ENCODE results near the gene ZBTB22.
"Not testable (repeated sequence)": the region's sequence is repeated elsewhere in the genome, so short reads cannot be mapped to it uniquely, and the experiment has no call there.

The ZBTB22 gene, protein sequence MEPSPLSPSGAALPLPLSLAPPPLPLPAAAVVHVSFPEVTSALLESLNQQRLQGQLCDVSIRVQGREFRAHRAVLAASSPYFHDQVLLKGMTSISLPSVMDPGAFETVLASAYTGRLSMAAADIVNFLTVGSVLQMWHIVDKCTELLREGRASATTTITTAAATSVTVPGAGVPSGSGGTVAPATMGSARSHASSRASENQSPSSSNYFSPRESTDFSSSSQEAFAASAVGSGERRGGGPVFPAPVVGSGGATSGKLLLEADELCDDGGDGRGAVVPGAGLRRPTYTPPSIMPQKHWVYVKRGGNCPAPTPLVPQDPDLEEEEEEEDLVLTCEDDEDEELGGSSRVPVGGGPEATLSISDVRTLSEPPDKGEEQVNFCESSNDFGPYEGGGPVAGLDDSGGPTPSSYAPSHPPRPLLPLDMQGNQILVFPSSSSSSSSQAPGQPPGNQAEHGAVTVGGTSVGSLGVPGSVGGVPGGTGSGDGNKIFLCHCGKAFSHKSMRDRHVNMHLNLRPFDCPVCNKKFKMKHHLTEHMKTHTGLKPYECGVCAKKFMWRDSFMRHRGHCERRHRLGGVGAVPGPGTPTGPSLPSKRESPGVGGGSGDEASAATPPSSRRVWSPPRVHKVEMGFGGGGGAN

DNA sequence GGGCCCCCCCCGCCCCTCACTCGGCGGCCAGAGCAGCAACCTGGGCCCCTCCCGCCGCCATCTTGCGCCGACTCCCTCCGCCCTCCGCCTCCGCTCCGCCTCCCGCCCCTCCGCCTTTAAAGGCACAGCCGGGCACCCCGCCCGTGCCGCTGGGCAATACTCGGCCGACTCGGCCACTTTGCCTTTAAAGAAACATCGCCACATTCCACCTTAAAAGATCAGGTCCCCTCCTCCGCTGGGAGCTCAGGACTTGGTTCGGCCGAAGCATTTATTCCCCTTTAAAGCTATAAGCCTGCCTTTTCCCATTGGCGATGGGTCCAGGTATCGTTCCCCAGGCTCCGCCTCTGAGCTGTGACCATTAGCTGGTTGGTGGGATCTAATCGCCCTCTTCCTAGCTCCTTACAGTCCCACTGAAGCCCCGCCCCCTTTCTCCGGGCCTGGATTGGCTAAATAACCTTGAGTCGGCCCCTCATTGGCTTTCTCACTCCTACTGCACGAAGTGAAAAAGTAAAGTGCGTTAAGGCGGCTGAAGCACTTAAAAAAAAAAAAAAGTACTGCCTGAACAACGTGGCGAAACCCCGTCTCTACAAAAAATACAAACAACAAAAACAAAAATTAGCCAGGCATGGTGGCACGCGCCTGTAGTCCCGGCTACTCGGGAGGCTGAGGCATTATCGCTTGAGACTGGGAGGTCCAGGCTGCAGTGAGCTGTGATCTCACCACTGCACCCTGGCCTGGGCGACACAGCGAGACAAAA lies at the start of gene ZBTB22:
TSS of gene ZBTB22 (minus strand) at position 76 of the 757 bp plus-strand sequence. CDS start 828 bp downstream, outside the sequence.
- DNase-seq = peak; percentile 97

DNA sequence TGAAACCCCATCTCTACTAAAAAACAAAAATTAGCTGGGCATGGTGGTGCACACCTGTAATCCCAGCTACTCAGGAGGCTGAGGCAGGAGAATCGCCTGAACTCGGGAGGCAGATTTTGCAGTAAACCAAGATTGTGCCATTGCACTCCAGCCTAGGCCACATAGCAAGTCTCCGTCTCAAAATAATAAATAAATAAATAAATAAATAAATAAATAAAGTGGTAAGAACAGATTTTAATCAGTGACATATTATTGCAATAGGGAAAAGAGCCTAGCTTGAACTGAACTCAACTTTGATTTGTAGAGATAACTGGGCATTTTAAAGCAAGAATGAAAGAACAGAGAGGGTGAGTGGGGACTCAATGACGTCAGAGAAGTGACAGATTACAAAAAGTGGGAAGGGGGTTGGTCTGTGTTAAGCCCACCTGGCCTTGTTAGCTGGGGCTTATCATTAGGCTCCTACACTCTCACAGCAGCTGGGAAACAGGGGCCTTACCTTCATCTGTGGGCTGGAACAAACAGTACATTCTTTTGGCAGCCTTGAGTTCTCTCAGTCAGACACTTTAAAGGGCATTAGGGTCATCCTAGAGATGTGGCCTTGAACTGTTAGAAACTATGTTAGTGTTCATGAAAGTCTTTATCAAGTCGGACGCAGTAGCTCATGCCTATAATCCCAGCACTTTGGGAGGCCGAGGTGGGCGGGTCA lies 49.6 kb upstream of the ZBTB22 start:
- no peak for DNase-seq

DNA sequence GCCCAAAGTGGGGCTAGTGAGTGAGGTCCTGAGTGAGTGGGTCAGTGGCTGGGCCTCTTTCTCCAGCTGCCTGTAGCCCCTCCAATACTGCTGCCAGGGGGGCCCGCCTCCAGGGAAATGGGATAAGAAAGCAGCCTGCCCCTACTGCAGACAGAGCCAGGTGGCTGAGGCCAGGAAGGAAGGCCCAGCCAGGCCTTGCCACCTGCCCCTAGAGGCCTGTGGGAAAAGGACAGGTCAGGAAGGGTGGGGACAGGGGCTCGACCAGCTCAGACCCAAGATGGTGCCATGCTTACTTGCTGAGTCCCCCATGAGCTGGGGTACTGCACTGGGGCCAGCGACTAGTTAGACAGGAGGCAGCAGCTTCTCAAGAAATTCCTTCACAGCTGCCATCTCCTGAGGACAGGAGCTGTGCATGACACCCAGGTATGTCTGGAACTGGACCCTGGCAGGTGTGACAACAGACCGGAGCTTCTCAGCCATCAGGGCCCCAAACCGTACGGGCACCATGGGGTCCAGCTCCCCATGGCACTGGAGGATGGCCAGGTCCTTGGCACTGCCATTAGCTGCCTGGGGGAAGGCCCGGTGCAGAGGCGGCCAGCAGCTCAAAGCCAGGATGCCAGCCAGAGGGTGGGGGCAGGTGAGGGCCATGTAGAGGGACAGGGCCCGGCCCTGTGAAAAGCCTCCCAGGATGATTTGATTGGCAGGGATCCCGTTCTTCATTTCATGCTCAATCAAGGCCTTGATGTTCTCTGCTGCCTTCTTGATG lies 47.8 kb upstream of the ZBTB22 start:
- DNase-seq = not testable (repeated sequence)

DNA sequence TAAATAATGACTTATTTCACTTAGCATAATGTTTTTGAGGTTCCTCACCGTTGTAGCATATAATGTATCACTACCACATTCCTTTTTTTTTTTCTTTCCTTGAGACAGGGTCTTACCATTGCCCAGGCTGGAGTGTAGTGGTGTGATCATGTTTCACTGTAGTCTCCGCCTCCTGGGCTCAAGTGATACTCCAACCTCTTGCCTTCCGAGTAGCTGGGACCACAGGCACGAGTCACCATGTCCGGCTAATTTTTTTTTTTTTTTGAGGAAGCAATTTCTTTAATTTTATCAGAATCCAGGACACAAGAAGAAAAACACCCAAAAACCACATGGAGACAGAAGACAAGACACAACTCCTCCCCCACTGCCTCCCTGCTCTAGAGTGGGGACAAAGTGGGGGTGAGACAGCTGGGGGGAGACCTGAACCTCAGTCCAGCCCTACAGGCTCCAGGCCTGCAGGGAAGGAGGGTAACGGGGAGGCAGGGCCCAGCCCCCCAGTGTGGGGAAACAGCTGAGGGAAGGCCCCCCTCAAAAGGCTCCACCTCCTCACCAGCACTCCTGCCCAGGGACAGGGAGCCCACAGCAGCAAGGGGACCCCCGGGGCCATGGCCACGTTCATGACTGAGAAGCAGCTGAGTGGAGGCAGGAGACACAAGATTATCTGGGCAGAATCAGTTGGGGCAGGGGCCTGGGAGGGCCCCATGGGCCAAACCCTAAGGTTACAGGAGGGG lies 47.1 kb upstream of the ZBTB22 start:
- not testable (repeated sequence) for DNase-seq

DNA sequence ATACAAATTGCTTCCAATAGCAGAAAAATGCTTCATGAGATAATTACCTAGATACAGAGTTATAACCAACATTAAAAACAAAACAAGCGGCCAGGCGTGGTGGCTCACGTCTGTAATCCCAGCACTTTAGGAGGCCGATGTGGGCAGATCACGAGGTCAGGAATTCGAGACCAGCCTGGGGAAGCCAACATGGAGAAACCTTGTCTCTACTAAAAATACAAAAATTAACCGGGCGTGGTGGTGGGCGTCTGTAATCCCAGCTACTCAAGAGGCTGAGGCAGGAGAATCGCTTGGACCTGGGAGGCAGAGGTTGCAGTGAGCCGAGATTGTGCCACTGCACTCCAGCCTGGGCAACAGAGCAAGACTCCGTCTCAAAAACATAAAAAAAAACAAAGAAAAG lies 45.9 kb upstream of the ZBTB22 start:
- not testable (repeated sequence) for DNase-seq

DNA sequence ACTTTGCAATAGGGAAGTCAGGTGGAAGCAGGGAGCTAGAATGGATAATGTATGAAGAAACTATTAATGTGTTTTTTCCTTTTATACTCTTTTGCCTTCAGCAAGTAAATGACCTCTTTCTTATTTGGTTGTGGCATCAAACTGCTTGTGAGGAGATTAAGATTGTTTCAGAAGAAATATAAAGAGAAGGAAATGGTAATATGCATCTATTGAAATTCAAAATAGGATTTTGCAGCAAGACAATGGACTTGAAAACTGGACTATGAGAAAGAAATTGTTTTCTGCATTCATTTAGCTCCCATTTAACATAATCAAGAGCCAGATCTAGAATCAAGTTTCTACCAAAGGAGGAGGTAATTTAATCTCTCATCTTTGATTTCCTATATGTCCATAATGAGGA lies 41.8 kb upstream of the ZBTB22 start:
- DNase-seq = no peak

DNA sequence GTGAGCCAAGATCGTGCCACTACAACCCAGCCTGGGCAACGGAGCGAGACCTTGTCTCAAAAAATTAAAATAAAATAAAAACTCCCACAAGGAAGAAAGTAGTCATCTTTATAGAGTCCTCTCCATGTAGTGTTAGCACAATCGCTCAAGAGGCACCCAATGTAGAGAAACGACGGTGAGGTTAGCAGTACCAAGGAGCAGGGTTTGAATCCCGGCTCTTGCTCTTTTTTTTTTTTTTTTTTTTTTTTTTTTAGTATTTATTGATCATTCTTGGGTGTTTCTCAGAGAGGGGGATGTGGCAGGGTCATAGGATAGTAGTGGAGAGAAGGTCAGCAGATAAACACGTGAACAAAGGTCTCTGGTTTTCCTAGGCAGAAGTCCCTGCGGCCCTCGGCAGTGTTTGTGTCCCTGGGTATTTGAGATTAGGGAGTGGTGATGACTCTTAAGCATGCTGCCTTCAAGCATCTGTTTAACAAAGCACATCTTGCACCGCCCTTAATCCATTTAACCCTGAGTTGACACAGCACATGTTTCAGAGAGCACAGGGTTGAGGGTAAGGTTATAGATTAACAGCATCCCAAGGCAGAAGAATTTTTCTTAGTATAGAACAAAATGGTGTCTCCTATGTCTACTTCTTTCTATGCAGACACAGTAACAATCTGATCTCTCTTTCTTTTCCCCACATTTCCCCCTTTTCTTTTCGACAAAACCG lies 39.8 kb upstream of the ZBTB22 start:
- not testable (repeated sequence) for DNase-seq

DNA sequence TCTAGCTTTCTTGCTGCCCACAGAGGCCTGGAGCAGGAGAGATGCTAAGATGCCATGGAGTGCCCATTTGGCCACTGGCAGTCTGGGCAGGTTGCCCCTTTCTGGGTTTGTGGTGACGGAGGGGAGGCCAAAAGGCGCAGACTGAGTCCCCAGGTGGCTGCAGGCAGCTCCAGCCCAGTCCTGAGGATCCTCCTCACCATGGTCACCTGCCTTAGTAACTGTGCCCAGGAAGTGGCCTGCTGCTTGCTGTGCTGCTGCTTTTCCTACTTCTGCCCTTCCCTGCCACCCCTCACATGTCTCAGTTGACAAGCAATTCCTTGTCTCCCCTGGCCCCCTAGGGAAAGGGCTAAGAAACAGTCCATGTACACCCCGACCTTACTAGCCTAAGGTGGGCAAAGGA lies 38.8 kb upstream of the ZBTB22 start:
- DNase-seq = no peak

DNA sequence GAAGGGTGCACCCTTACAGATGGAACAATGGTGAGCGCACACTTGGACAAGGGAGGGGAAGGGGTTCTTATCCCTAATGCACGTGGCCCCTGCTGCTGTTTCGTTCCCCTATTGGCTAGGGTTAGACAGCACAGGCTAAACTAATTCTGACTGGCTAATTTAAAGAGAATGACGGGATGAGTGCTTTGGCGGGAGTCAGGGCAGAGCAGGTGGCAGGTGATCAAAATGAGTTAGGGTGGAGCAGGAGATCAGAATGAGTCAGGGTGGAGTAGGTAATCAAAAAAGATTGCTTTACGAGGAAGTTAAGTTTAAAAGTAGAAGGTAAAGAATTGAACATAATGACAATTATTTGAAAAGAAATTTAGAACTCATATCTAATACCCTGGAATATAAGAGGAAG lies 38.3 kb upstream of the ZBTB22 start:
- DNase-seq = not testable (repeated sequence)

DNA sequence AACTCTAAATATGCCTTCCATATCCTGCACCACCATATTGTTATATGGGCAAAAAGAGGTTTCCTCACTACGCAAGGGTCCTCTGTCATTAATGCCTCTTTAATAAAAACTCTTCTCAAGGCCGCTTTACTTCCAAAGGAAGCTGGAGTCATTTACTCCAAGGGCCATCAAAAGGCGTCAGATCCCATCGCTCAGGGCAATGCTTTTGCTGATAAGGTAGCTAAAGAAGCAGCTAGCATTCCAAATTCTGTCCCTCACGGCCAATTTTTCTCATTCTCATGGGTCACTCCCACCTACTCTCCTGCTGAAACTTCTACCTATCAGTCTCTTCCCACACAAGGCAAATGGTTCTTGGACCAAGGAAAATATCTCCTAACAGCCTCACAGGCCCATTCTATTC lies 30.3 kb upstream of the ZBTB22 start:
- no peak for DNase-seq

DNA sequence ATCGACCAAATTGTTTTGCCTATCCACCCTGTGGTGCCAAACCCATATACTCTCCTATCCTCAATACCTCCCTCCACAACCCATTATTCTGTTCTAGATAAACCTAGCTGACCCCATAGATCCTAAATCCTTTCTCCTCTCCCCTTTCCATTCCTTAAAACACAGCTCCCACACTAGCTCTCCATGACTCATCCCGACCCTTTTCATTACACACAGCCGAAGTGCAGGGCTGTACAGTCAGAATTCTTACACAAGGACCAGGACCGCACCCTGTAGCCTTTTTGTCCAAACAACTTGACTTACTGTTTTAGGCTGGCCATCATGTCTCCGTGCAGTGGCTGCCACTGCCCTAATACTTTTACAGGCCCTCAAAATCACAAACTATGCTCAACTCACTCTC lies 29.4 kb upstream of the ZBTB22 start:
- DNase-seq = not testable (repeated sequence)

DNA sequence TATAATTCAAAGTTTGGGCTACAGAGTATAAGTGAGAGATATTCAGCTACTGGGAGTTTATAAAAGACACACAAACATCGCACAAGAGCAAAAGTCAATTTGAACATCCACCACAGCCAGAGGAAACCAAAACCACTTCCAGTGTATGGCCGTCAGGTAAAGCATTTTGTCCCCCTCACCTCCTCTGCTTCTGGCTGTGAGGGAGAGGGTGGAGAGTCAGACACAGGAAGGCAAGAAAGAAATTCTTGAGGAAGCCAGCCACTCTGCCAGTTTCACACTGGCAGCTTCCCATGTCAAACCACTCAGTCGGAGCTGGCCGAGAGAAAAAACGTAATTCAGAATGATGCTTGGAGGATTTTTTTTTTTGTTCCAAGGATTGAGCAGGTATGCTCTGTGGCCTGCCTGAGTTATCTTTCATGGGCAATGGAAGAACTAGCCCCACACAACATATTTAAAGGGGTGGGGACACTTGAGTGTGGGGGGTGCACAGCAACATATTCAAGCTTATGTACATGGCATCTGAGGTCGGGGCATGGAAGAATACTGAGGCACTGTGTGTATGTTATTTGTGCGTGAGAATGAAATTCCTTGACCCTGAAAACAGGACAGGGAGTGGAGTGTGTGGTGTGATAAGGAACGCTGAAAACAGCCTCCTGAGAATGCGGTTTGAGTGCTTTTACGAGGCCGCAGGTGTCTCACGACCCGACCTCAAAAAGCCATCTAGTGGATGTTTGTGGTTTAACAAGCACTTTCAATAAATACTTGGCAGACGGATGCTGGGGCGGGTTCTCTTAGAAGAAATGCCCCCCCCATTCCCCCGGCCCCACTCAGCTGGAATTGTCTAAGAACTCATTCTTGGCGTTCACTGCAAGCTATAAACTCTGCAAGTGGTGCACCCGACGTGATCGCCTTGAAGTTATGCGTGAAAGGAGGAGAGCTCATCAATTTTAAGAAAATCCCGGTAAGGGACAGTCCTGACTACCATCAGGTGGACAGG lies 27.5 kb upstream of the ZBTB22 start:
- peak; percentile 43 for DNase-seq

DNA sequence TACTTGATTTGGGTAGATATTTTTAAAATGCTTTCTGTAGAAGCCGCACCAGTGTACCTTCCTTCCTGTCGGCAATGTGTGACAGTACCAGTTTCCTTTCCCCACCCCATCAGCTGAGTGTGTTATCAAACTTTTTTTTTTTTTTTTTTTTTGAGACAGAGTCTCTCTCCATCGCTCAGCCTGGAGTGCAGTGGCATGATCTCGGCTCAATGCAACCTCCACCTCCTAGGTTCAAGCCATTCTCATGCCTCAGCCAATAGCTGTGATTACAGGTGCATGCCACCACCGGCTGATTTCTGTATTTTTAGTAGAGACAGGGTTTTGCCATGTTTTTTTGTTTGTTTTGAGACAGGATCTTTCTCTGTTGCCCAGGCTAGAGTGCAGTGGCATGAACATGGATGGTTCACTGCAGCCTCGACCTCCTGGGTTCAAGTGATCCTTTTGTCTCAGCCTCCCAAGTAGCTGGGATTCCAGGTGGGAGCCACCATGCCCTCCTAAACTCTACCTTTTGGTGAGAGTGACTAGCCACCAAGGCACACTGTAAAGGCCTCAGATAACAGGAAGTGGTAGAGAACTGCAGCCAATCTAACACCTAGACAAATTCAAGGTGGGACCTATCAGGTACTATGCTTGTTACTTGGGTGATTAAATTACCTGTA lies 26.5 kb upstream of the ZBTB22 start:
- DNase-seq = no peak

DNA sequence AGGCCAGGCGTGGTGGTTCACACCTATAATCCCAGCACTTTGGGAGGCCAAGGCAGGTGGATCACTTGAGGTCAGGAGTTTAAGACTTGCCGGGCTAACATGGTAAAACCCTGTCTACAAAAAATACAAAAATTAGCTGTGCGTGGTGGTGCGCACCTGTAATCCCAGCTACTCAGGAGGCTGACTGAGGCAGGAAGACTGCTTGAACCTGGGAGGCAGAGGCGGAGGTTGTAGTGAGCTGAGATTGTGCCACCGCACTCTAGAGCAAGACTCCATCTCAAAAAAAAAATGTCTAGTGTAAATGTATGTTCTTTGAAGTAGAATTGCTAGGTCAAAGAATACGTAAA lies 26.0 kb upstream of the ZBTB22 start:
- not testable (repeated sequence) for DNase-seq

DNA sequence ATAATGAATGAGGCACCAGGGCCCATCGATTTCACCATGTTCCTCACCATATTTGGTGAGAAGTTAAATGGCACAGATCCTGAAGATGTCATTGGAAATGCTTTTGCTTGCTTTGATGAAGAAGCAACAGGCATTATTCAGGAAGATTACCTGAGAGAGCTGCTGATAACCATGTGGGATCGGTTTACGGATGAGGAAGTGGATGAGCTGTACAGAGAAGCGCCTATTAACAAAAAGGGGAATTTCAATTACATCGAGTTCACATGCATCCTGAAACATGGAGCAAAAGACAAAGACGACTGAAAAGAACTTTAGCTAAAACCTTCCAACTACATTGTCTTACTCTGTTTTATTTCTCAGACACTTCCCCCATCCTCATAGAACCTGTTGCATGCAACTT lies 21.6 kb upstream of the ZBTB22 start:
- no peak for DNase-seq

DNA sequence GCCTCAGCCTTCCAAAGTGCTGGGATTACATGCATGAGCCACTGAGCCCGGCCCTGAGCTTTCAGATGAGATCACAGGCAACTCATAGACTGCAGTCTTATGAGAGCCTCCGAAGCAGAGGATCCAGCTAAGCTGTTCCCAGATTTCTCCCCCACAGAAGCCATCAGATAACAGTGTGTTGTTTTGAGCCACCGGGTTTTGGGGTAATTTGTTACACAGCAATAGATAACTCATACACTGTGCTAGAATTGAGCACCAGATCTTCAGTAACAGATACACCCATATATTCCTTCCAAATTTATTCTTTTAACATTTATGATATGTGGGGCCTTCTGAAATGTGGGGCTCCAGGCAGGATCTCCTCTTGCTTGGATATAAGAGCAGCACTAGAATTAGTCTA lies 19.0 kb upstream of the ZBTB22 start:
- DNase-seq = no peak

DNA sequence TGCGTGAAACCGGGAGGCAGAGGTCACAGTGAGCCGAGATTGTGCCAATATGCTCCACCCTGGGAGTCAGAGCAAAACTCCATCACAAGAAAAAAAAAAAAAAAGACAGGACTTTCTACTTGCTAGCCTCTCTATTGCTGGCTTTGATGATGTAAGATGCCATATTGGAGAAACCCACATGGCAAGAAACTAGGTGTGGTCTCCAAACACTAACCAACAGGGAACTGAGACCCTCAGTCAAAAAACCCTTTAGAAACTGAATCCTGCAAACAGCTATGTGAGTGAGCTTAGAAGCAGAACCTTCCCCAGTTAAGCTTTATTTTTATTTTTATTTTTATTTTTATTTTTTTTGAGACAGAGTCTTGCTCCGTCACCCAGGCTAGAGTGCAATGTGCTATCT lies 18.4 kb upstream of the ZBTB22 start:
- no peak for DNase-seq

DNA sequence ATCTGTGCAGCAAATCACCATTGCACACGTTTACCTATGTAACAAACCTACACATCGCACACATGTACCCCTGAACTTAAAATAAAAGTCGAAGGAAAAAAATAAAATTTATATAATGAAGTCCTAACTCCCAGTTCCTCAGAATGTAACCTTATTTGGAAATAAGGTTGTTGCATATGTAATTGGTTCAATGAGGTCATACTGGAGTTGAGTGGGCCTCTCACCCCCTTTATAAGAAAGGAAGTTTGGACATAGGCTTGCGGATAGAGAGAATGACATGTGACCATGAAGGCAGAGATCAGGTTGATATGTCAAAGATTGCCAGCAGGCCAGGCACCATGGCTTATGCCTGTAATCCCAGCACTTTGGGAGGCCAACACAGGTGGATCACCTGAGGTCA lies 16.1 kb upstream of the ZBTB22 start:
- DNase-seq = no peak

DNA sequence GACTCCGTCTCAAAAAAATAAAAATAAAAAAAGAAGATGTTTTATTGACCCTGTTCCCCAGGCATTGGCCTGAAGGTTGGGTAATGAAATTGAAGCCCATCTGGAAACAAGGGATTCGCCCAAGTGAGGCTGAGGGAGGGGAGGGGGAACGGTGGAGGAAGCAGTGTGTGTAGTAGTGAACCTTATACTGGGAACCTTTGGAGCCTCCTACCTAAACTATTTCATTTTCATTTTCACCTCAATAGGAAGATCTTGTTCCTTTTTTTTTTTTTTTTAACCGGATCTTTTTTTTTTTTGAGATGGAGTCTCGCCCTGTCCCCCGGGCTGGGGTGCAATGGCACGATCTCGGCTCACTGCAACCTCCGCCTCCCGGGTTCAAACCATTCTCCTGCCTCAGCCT lies 13.2 kb upstream of the ZBTB22 start:
- DNase-seq = no peak

All from KG1 (cell line).